A549 (cell line): ENCODE measurements around the gene C1orf50.

Source experiments
- KDM5A ChIP-seq: fragments of 200-600 bp; sonication (generic); IDR thresholded peaks from 2 replicates; pipeline ENCODE4 v1.6.1; 2016; ENCODE audit warnings: antibody characterized with exemption, mild to moderate bottlenecking
- RFX5 ChIP-seq: fragments of 450-650 bp; IDR thresholded peaks from 2 replicates; pipeline ENCODE4 v1.7.1; 2014; ENCODE audit warnings: antibody characterized with exemption, mild to moderate bottlenecking, moderate library complexity
- TF ChIP-seq, protein P1 (sequence below): fragments of 150-350 bp; IDR thresholded peaks from 2 replicates; pipeline ENCODE4 v1.6.1; 2014; ENCODE audit warnings: low read depth, mild to moderate bottlenecking, low read length
- TF ChIP-seq, protein P2 (sequence below): fragments of 200-600 bp; sonication (generic); IDR thresholded peaks from 2 replicates; pipeline ENCODE4 v1.6.1; 2016; ENCODE audit warnings: antibody characterized with exemption, mild to moderate bottlenecking, moderate library complexity
- TF ChIP-seq, protein P3 (sequence below): fragments of >200 bp; sonication (Bioruptor Twin); formaldehyde crosslinking; IDR thresholded peaks from 3 replicates; pipeline ENCODE4 v1.5.1; 2016

DNA sequence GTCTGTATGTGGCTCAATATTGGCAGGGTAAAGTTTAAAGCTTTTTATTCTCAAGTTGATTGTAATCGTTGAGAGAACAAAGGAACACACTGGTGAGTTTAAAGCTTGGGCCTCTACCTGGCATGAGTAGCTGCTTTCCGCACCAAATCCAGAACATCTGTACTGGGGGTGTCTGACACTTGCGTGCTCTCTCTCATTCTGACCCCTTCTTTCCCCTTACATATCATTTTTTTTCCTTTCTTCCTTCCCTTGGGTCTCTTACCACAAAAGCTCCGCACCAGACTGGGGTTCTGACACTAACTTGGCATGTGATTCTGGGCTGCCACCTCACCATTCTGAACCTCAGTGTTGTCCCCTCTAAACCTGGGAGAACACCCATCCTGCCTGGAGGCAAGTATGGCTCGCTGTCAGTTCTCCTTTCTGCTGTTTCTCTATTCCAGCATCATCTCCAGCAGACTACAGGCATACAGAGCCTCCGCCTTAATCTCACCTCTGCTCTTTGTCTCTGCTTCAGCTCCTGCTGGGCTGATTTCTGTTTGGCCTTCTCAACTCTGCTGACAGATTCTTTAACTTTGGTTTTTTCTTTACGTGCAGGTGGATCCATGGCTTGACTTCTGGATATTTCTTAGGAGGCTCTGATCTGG, 49.0 kb downstream of the C1orf50 start:
- TF ChIP-seq, protein P1, sequence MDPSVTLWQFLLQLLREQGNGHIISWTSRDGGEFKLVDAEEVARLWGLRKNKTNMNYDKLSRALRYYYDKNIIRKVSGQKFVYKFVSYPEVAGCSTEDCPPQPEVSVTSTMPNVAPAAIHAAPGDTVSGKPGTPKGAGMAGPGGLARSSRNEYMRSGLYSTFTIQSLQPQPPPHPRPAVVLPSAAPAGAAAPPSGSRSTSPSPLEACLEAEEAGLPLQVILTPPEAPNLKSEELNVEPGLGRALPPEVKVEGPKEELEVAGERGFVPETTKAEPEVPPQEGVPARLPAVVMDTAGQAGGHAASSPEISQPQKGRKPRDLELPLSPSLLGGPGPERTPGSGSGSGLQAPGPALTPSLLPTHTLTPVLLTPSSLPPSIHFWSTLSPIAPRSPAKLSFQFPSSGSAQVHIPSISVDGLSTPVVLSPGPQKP, result no peak
- TF ChIP-seq, protein P2, sequence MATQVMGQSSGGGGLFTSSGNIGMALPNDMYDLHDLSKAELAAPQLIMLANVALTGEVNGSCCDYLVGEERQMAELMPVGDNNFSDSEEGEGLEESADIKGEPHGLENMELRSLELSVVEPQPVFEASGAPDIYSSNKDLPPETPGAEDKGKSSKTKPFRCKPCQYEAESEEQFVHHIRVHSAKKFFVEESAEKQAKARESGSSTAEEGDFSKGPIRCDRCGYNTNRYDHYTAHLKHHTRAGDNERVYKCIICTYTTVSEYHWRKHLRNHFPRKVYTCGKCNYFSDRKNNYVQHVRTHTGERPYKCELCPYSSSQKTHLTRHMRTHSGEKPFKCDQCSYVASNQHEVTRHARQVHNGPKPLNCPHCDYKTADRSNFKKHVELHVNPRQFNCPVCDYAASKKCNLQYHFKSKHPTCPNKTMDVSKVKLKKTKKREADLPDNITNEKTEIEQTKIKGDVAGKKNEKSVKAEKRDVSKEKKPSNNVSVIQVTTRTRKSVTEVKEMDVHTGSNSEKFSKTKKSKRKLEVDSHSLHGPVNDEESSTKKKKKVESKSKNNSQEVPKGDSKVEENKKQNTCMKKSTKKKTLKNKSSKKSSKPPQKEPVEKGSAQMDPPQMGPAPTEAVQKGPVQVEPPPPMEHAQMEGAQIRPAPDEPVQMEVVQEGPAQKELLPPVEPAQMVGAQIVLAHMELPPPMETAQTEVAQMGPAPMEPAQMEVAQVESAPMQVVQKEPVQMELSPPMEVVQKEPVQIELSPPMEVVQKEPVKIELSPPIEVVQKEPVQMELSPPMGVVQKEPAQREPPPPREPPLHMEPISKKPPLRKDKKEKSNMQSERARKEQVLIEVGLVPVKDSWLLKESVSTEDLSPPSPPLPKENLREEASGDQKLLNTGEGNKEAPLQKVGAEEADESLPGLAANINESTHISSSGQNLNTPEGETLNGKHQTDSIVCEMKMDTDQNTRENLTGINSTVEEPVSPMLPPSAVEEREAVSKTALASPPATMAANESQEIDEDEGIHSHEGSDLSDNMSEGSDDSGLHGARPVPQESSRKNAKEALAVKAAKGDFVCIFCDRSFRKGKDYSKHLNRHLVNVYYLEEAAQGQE, result no peak
- TF ChIP-seq KDM5A, result no peak
- TF ChIP-seq, protein P3, sequence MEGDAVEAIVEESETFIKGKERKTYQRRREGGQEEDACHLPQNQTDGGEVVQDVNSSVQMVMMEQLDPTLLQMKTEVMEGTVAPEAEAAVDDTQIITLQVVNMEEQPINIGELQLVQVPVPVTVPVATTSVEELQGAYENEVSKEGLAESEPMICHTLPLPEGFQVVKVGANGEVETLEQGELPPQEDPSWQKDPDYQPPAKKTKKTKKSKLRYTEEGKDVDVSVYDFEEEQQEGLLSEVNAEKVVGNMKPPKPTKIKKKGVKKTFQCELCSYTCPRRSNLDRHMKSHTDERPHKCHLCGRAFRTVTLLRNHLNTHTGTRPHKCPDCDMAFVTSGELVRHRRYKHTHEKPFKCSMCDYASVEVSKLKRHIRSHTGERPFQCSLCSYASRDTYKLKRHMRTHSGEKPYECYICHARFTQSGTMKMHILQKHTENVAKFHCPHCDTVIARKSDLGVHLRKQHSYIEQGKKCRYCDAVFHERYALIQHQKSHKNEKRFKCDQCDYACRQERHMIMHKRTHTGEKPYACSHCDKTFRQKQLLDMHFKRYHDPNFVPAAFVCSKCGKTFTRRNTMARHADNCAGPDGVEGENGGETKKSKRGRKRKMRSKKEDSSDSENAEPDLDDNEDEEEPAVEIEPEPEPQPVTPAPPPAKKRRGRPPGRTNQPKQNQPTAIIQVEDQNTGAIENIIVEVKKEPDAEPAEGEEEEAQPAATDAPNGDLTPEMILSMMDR, result no peak
- TF ChIP-seq RFX5, result no peak
